DMS53 treated with DMSO at 0.1 percent for 48 hours (cell line): ENCODE results near the gene KRTAP10-12.

Source experiments
- DNase-seq: peaks from one replicate; lab custom pipeline; 2025; ENCODE audit not compliant: unreplicated experiment; lab: John Stamatoyannopoulos, UW

KRTAP10-12 gene

DNA sequence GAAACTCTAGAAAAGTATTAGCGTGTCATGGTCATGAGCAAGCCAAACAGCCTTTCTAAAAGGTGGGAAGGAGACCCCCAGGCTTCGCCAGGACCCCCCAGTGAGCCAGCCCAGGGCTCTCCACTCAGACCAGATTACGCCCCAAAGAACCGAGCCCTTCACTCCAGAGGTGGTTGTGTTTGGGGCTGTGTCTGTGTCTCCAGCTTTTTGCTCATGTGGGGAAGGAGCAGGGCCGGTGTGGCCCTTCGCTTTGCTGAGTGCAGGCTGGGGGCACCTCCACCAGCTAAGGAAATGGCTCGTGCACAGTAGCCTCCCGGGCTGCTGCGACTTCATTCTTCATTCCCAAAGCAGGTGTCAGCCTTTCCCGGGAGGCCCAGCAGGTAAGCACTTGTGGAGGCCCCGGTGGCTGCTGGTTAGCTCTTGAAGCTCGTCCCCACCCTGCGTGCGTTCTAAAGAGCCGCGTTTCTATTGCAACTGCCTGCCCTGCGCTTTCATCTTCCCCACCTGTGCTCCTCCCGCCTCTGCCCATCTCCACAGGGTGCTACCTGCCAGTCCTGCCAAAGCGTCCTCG is 13.9 kb downstream of the KRTAP10-12 start:
- DNase-seq = peak; percentile 79

DNA sequence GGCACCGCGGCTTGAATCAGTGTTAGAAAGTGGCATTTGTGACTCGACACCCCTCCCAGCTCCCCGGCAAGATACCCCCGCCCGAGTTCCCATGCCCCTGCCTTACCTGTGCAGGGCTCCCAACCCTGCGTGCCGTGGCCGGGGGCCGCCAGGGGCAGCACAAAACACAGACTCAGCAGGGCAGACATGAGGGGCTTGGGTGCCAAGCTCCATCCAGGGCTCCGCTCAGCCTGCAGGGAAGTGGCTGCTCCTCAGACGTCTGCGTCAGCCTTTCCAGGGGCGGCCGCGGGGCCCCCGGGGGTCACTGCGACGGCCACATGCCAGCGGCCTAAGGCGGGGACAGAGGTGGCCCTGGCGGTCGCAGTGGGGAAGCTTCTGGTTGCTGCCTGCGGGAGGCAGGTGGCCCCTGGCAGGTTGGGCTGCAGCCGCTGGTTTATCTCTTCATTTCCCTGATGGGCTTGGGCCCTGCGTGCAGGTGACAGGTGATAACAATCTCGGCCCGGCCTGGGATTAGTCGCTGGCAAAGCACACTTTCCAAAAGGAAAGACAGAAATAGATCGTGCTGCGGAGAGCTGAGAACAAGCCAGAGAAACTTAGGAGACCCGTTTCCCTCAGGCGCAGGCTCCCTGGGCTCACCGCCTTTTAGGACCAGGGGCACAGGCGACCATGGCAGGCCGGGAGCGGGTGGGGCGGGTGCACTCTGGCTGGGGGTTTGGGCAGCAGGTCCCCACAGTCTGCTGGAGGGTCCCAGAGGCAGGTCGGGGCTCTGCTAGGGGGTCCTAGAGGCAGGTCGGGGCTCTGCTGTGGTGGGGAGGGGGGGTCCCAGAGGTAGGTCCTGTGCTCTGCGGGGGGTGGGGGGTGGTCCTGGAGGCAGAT is 14.6 kb downstream of the KRTAP10-12 start, which contains the start of gene TSPEAR:
Gene TSPEAR, minus strand, starts transcription at position 246 of the 876 bp plus-strand sequence. Its CDS starts 58 bp downstream, at position 188.
- peak; percentile 47 for DNase-seq

DNA sequence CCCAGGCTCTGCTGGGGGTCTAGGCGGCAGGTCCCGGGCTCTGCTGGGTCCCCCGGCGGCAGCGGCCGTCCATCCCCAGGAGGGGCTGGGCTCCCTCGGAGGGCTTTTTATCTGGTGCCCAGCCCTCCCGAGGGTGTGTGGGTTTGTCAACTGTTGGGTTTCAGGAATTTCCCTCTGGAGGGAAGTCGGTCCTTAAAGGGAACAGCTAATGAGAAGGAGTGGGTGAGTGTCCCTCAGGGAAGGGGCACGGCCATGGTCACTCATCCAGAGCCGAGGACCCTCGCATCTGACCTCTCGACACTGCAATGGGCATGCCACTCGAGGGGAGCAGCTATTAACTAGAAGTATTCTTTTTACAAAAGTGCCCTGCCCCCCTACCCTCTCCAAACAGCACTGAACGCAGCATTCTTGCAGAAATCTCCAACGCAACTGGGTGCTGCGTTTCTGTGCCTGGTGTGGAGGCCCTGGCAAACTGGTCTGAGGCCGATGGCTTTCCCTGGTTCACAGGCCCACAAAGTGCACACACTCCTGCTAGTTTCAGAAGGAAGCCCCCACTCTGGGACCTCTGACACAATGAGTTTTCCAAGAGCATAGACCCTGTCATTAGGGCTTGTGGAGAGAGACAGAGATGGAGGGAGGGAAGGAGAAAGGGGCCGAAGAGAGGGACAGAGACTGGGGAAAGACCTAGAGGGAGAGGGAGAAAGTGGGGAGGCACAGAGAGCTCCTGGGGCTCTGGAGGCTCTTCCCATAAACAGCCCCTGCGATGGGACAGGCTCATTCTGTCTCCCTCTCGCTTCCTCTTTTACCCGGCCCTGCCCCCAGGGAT is 15.4 kb downstream of the KRTAP10-12 start:
- no peak for DNase-seq

DNA sequence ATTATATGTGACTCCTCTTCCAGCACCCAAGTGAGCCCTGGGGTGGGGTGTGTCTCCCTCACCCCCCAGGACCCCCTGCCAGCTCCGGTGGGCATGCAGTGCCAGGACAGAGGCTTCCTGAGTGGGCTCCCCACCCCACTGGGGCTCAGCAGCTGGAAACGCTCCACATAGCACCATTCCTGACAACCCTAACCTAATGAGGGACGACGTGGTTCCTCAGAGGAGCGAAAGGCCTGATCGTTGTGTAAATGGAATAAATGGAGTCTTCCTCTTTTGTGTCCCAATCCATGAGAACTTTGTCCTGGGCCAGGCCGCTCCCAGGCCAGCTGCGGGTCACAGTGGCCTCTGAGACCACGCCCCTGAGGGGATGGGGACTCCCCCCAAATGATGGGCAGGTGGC is 16.2 kb downstream of the KRTAP10-12 start:
- no peak for DNase-seq

DNA sequence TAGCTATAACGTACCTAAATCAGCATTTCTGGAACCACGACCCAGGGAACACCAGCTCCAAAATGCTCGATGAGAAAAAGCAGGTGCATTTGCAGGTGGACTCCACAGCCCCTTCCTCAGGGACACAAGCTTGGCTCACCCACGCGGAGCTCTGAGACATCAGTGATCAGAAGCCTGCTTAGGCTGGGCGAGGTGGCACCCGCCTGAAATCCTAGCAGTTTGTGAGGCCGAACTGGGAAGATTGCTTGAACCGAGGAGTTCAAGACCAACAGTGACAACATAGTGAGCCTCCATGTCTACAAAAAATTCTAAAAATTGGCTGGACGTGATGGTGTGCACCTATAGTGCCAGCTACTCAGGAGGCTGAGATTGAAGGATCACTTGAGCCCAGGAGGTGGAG is 16.9 kb downstream of the KRTAP10-12 start:
- no peak for DNase-seq

DNA sequence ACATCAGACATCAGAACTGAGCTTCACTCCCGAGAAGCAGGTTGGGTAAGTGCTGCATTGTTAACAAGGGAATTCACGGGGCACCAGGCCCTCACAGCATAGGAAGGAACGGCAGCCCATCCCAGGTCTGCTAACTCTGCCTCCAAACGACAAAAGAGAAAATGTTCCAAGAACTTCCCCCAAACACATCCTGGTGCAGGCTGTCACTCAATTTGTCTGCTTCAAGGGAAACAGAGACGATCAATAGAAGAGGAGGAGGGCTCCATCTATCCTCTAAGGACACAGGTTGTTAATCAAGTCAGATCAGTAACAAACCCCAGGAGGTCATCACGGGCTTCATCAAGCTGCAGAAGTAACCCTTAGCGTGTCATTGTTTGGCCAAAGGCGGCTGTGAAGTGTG is 17.9 kb downstream of the KRTAP10-12 start:
- DNase-seq = no peak

DNA sequence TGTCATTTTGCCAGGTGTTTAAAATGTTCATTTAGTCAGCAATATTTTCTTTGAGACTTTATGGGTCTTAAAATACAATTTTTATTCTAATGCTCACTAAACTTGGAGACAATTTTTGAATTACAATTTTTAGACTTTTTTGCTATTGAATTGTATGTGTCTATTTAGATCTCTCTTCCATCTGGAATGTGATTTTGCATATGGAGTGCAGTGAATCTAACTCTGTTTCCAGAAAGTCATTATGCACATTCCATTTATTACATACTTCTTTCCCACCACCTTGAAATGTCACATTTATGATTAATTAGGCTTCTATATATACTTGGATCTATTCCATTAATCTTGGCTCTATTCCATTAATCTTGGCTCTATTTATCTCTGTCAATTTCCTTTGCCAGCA is 20.0 kb downstream of the KRTAP10-12 start:
- DNase-seq = no peak

DNA sequence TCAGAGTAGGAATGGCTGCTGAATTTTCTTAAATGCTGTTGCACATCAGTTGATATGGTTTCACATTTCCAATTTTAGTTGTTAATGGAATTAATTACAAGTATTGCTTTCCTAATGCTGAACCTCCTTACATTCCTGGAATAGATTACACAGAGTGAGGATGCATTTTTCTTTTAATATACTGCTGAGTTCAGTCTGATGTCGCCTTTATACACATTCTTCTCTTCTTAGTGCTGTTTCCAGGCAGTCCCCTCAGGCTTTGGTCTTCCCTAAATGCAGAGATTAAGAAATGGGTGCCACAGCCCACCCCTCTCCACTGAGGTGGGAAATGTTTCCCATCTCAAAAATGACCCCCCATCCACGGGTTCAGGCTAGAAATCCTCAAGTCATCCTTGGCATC is 21.1 kb downstream of the KRTAP10-12 start:
- no peak for DNase-seq

DNA sequence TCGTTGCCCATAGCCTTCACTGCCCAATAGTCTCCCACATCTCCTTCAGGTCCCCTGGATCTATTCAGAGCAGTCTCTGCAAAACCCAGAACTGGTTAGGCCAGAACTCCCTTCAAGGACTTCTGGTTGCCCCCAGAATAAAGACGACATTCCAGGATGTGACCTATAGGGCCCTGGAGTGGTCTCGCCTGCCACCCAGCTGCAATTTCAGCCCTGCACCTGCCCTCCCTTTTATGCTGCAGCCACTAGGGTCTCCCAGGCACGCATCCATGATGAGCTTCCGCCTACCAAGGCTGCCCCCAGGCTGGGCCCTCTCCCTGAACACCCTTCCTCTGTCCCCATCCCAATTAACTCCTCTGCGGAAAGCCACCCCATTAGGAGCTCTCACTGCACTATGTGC is 21.6 kb downstream of the KRTAP10-12 start:
- no peak for DNase-seq

DNA sequence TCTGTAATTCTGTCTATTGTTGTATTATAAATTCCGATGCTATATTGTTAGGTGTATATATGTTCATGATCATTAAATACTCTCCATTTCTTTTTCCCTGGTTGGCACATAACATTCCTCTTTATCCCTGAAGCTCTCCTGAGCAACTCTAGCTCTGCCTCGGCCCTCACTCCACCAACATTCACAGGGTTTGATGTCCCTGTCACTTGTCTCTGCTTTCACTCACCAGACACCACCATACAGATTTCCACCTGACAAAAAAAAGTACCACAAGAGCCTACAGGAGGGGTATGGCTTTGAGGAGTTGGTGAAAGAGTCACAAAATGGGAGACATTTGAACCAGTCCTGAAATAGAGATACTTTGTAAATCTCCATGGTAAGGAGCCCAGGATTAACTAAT is 23.2 kb downstream of the KRTAP10-12 start:
- DNase-seq = no peak

DNA sequence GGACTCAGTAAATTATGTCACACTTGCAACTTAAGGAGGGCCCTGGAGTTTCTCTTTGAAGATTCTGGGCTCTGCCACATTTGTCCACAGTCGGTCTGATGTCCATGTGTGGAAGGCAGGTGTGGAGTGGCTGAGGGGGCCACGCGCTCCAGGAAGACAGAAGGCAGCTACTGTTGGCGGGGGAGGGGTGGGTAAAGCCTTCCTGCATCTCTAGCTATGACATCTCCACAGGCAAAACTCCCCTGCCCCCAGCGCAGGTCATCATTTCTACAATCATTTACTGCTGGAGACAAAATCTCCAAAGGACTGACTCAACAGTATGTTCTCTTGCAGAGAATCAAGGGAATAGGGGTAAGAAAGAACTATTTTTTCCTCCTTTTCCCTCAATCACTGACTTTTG is 25.8 kb downstream of the KRTAP10-12 start:
- DNase-seq = no peak

DNA sequence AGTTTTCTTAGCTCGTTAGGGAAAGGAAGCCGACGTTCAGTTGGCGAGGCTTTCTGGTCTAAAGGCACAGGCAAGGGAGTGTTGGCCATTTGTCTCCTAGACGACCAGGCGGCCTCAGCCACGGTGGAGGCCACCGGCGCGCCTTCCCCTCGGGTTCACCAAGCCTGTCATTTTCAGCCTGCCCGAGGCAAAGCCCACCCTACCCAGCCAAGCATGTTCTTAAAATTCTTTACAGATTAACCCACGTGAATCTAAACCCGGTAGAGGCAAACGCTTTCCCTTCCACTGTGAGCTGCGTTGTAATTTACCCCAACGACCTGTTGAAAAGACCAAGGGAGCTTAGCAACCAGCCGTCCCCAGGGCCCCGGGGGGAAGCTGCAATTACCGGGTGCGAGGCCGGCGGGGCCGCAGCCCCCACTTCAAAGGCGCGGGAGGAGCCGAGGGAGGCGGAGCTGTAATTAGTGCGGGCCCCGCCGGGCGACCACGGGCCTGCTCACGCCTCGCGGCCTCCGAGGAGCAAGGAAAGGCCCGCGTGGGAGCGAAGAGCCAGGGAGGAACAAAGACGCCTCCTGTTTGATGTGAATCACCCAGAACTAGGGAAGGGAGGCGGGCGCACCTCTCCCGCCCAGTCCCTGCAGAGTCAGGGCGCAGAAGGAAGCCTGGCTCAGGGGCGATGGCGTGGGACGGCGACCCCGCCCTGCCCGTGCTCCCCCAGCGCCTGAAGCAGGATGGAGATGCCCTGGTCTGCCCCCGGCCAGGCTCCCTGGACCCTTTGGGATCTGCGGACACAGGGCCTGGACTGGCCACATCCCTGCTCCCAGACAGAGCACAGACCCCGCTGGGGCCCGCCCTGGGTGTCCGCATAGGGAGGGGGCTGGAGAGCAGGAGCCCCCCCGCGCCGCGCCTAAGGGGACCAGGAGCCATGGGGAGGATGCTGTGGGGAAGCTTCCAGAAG is 26.5 kb downstream of the KRTAP10-12 start:
- no peak for DNase-seq

DNA sequence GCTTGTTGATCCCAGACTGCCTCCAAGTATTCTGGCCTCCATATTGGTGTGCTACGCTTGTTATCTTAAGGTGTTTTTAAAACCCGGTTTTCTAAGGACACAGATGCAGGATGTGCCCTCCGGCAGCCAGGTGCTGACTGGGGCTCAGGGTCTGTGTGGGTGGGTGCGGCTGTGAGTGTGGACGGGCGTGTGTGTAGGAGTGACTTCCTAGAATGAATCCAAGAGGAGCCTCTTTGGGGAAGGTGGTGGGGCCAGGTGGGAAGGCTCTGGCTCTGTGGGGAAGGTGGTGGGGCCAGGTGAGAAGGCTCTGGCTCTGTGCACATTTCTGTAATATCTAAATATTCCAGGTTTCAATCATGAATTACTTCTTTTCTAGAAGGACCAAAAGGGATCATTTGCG is 27.2 kb downstream of the KRTAP10-12 start:
- DNase-seq = no peak

DNA sequence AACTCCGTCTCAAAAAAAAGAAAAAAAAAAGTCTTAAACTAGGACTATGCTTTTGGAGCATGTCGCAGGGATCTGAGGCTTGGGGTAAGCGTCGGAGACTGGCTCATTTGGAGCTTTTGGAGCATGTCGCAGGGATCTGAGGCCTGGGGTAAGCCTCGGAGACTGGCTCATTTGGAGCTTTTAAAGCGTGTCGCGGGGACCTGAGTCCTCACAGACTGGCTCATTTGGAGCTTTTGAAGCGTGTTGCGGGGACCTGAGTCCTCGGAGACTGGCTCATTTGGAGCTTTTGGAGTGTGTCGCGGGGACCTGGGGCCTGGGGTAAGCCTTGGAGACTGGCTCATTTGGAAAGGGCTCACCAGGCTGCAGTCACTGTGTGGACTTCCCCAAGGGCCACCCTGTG is 28.0 kb downstream of the KRTAP10-12 start:
- DNase-seq = no peak

DNA sequence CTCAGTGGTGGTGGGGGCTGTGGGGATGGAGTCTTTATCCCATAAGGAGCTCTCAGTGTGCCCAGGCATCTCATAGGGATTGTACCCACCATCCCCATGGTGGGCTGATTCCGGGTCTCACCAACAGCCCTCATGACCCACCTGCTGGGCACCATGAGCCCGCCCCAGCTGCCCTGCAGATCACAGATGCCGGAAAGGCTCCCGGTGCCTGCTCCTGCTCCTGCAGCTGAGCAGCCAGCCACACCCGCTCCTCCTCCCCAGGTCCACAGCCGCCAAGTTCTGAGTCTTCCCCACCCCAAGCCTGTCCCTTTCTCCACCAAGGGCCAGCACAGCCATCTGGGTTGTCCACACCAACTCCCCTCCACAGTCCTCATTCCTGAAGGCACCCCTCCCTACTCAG is 29.9 kb downstream of the KRTAP10-12 start:
- DNase-seq = no peak

DNA sequence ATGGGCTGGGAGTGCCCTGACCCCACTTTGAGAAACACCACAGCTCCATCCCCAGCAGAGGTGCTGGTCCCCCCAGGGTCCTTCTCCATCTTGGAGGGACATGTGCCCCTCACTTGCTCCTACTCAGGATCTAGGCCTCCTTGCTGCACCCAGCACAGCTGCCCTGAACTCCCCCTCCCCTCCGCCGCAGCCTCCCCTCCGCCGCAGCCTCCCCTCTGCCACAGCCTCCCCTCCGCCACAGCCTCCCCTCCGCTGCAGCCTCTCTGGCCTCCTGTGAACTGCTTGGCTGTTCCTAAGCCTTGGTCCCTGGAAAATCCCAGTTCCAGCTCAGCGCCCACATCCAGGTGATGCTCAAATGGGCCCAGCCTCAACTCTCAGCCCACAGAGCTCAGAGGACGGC is 30.3 kb downstream of the KRTAP10-12 start:
- DNase-seq = no peak

DNA sequence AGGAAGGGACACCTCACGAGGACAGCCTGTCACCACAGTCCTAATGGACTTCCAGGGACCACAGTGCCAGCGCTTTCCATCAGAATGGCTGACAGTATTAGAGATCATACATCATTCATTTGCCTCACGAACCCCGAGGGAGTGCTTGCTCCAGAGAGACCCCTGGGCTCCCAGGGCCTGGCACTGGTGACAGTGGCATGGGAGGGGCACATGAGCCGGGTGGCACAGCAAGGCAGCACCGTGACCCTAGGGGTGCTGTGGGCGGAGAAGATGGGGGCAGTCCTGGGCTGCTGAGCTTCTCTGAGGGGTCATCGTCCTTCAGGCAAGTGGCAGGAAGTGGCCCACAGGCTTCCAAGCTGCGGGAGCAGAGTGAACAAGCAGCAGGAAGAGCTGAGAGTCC is 30.8 kb downstream of the KRTAP10-12 start:
- no peak for DNase-seq

DNA sequence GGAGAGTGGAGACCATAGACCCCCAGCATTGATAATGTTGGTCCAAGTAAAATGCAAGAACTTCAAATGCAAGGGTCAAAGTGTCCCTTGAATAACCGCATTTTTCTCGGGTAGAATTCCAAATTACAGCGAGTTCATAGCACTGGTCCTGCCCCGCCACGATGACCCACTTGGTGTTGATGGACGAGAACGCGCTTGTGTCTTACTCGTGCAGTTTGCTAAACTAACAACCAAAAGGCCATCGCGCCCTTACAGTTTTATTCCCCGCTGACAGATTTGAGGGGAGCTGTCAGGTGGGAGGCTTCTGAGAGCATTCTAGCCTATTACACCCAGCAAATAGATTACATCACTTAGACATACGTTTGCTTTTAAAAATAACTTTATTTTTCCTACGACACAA is 31.7 kb downstream of the KRTAP10-12 start:
- no peak for DNase-seq

DNA sequence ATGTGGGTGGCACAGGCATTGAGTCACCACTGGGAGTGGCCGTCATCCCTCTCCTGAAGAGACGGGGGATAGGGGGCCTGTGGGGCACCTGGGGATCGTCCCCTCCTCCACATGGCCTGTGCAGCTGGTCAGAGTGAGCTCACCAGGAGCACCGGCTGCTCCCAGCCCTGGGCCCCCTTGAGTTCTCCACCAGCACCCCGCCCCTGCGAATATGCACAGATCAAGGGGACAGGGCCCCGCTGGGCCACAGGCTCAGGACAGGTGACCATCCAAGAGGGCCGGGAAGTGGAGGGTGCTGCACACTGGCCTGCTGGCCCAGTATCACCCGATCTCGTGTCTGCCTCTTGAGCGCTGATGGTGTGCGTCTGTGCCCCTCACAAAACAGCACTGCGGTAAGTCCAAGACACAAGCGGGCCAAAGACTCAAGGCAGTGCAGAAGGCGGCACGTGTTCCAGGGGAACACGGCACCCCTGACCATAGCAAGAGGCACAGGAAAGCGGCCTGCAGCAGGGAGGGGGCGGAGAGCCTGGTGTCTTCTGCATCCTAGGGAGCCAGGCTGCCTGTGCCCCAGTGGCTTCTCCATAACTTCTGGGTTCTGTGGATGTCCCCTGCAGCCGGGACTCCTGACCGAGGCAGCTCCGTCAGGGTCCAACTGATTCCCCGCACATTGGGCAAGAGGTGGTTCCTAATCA is 32.5 kb downstream of the KRTAP10-12 start:
- DNase-seq = no peak

DNA sequence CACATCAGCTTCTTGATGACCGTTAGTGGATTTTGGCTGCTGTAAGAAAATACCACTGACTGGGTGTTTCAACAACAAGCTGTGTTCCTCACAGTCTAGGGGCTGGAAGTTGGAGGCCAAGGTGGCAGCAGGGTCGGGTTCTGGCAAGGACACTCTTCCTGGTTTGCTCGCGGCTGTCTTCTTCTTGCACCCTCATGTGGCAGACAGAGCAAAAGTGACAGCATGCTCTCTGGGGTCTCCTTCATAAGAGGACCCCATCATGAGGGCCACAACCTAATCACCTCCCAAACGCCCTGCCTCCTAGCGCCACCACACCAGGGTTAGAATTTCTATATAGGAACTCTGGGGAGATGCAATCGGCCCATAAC is 33.0 kb downstream of the KRTAP10-12 start:
- DNase-seq = no peak
